Measurements from ENCODE around the gene MDGA2. TPM values are rescaled to one million over a fixed set of nuclear protein-coding genes. Genes with fewer than 3 reads are reported as not detected.

MDGA2 gene
- polyA plus RNA-seq, 1 of the 3 experiments (the other 2 are of a cell fraction) = not detected

GRCh38 chr14:47439953-47440352 is 235.5 kb downstream of the MDGA2 start:
- Histone ChIP-seq H3K9me2 (no peaks in the 10 kb centered on the region), H3K4me3 (ENCODE audit: low read depth in 2 of 2, low read length in 1 of 2) (no peak overlapping the region), H2AFZ (ENCODE audit: low read depth) (no peak overlapping the region), H3K4me1 (ENCODE audit: control insufficient read depth in 1 of 2, insufficient read depth in 2 of 2, low read depth in 1 of 2, low read length in 1 of 2) (no peaks in the 10 kb centered on the region), H3F3A (replicated peaks; ENCODE audit: insufficient read depth) (no peaks in the 10 kb centered on the region), H4K20me1 (ENCODE audit: insufficient read depth) (no peaks in the 10 kb centered on the region), H3K9me3 (no peaks in the 10 kb centered on the region), H3K27me3 (ENCODE audit: insufficient read depth) (no peaks in the 10 kb centered on the region), H3K27ac (ENCODE audit: low read depth in 2 of 2, low read length in 1 of 2) (no peak overlapping the region), H3K79me2 (ENCODE audit: insufficient read depth) (no peaks in the 10 kb centered on the region), H3K36me3 (replicated peaks in 1 of 2; ENCODE audit: control insufficient read depth in 1 of 2, insufficient read depth in 2 of 2, low read length in 1 of 2) (no peaks in the 10 kb centered on the region), H3K4me2 (no peak overlapping the region), H3K9ac (no peak overlapping the region)
- 7% methylated on average over 2 of the region's 2 CpGs for WGBS (ENCODE audit: low lambda C conversion rate)
- TF ChIP-seq ZBTB33 (IDR thresholded peaks at IDR 0.05; ENCODE audit: borderline replicate concordance, low read depth) (no peak), POLR2AphosphoS5 (IDR thresholded peaks at IDR 0.05; ENCODE audit: low read depth, low read length) (no peak), JUND (IDR thresholded peaks at IDR 0.05) (no peak), USF2 (IDR thresholded peaks at IDR 0.05; ENCODE audit: borderline replicate concordance, low read depth, low read length) (no peak), EP300 (IDR thresholded peaks at IDR 0.05; ENCODE audit: borderline replicate concordance in 1 of 2, low read depth in 1 of 2, low read length in 1 of 2) (no peak), RXRA (IDR thresholded peaks at IDR 0.05; ENCODE audit: borderline replicate concordance, low read depth) (no peak), RAD21 (IDR thresholded peaks at IDR 0.05; ENCODE audit: low read length) (no peak), SIN3A (IDR thresholded peaks at IDR 0.05; ENCODE audit: borderline replicate concordance, low read depth, low read length) (no peak), EZH2phosphoT487 (IDR thresholded peaks at IDR 0.05; ENCODE audit: borderline replicate concordance, low read depth) (no peak), FOXM1 (IDR thresholded peaks at IDR 0.05; ENCODE audit: low read depth) (no peak), GATA2 (CRISPR knock-in tag; IDR thresholded peaks at IDR 0.05) (no peak), MEF2A (IDR thresholded peaks at IDR 0.05; ENCODE audit: borderline replicate concordance, low read depth) (no peak), YY1 (IDR thresholded peaks at IDR 0.05; ENCODE audit: low read depth) (no peak), CHD2 (IDR thresholded peaks at IDR 0.05; ENCODE audit: low read length, partially characterized antibody) (no peak), IRF3 (IDR thresholded peaks at IDR 0.05; ENCODE audit: low read depth, low read length) (no peak), REST (IDR thresholded peaks at IDR 0.05; ENCODE audit: low read depth, low read length) (no peak), RCOR1 (IDR thresholded peaks at IDR 0.05; ENCODE audit: low read length) (no peak), FOSL2 (IDR thresholded peaks at IDR 0.05; ENCODE audit: borderline replicate concordance, low read depth) (no peak), USF1 (IDR thresholded peaks at IDR 0.05; ENCODE audit: borderline replicate concordance, low read depth) (no peak)
- no peak for DNase-seq
- ChIA-PET CTCF (no interaction called here), POLR2A (no interaction called here)

Data from SK-N-SH (cell line).